HG03469 (cell line): Measurements from ENCODE around the gene TFB2M.
"Not testable (repeated sequence)": the region's sequence is repeated elsewhere in the genome, so short reads cannot be mapped to it uniquely, and the experiment has no call there.

Source experiments
- ATAC-seq: cut with Tn5 transposase; IDR thresholded peaks from one replicate; pipeline ENCODE4 v1.9.1; 2021; ENCODE audit warnings: mild to moderate bottlenecking, moderate library complexity, moderate number of reproducible peaks; ENCODE audit not compliant: unreplicated experiment

Gene TFB2M

DNA sequence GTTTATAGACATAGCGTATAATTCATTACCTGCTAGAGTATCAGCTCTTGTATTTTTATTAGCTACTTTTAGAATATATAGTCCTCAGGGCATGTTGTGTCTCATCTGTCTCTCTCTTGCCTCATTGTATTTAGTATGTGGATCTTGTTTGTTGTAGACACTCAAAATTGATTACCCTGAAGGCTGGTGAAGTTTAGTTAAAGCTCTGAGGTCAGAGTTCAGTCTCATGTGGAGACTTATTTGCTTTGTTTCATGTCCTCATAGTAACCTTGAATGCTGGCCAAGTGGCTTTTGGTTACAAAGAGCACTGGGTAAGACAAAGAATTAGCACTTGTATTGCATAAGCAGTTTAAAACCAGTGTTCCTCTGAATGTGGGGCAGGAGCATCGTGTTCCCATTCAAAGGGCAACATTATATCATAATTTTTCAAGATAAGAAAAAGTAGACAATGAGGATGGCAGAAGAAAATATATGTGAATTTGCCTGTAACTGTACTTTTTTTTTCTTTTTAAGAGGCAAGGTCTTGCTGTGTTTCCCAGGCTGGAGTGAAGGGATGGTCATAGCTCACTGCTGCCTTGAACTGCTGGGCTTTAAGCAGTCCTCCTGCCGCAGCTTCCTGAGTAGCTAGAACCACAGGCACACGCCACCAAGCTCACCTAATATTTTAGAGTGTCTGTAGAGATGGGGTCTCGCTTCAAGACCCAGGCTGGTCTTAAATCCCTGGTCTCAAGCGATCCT lies 17.6 kb upstream of the TFB2M start:
- no peak for ATAC-seq

DNA sequence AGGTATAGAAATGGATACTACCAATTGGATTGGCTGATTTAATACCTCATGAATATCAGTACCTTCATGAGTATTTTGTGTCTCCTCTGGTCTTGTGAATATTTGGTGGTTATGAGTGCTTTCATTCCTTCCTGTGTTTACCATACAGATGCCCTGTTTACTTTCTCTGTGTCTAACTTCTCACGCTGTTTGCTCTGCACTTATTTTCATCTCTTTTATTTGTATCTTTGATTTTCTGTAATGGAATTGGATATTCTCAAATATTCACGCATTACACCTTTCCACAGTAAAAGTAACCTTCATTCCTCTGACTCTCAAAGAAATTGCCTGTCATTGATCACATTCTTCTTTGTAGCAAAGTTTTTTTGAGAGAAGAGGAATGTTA lies 17.0 kb upstream of the TFB2M start:
- no peak for ATAC-seq

DNA sequence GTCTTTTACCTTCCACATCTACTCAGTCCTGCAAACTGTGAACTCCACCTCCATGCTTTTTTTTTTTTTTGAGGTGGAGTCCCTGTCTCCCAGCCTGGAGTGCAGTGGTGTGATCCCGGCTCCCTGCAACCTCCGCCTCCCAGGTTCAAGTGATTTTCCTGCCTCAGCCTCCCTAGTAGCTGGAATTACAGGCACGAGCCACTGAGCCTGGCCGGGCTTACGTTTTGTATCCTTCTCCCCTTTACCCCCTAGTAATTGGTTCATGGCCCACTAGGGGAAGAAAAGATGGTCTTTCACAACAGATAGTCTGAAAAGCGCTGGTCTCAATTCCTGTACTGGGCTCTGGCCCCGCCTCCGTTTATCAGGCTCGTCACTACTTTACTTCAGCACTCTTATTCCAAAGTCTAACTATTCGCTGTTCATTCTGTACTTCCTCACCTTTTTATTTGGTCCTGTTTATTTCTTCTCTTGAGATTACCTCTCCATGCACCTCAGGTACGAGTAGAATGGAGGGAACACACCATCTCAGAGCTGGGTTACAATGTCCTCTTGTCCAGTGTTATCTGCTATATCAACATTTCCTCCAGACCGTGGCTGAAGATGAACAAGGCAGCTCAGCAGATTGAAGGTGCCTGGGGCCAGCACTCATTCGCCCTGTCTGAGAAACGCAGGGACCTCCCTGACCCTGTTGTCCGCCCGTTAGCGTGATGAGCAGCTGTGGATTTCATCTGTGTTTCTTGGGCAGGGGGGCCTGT lies 16.4 kb upstream of the TFB2M start:
- no peak for ATAC-seq

DNA sequence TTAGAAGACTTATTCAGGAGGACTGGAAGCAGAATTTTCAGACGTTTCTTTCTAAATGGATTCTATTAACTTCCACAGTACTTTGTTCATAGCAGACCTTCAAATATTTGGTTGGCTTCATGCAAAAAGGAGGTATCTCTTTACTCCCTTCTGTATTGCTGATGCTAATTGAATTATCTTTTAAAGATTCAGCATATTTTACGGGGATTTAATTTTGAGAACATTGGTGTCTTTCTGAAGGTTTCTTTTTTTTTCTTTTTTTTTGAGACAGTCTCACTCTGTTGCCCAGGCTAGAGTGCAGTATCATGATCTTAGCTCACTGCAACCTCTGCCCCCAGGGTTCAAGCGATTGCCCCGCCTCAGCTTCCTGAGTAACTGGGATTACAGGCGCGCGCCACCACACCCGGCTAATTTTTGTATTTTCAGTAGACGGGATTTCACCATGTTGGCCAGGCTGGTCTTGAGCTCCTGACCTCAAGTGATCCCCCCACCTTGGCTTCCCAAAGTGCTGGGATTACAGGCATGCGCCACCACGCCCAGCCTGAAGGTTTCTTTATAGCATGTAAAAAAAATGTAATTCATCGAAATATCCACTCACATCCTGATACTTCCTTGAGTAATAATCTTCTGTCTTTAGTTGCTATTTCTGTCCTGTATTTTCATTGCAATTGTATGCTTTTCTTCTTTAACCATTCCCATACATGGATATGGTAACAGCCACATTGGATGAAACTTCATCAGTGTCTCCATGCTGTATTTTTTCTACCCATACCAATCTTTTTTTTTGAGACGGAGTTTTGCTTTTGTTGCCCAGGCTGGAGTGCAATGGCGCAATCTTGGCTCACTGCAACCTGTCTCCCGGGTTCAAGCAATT lies 14.7 kb upstream of the TFB2M start:
- no peak for ATAC-seq

DNA sequence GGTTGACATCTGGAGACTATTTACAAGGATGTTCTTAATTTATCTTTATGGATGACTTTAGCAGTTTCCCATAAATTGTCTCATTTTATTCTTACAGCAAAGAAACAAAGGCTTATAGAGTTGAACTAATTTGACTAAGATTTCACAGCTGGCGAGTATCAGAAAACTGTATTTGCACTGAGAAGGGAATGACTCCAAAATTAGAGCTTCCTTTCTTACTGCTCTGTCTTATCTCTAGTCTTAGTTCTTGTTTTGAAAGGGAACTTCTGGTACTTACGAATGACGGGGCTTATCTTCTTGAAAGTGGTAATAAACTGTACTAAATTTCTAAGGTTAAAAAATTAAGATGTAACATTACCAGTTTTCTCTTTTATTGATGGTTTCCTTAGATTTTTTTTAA lies 13.8 kb upstream of the TFB2M start:
- ATAC-seq = peak; percentile 81

DNA sequence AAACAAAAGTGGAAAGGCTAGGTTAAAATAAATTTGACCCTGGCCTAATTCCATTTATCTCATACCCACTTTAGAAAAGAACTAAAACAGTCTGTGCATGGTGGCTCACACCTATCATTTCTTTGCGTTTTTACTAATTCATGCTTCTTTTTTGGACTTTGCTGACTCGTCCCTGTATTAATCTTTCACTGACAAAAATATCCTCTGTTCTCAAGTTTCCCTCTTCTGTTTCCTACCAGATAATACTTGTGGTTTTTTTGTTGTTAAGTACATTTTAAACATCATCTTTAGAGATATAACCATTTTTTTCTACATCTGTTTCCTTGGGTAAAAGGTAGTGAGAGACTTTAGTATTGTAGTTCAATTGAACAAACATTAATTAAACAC lies 11.7 kb upstream of the TFB2M start:
- ATAC-seq = no peak

DNA sequence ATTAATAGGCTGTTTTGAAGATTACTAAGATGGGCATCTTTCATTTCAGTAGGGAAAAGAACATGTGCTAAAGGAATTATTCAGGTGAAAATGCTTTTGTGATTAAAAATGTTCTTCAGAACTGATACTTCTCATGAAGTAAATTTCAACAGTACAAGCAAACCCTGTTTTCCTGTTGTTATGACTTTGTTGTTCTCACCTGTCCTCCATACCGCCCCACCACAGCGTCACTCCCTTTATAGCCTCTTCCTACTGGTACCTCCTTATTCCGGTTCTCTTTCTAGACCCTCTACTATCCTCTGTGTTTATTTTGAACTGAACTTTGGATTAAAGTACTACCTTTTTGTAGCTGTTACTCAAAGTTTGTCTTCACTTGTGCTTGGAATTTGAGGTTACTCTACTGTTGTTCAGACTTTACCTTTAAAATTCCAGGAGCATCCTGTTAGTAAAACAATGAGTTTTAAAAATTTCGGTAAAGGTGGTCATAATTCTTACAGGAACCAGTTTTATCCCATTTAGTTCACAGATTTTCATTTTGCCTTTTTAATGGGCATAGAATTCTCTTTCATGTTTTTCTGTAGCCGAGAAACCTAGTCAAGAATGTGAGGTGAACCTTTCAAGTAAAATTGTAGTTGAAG lies 11.1 kb upstream of the TFB2M start:
- no peak for ATAC-seq

DNA sequence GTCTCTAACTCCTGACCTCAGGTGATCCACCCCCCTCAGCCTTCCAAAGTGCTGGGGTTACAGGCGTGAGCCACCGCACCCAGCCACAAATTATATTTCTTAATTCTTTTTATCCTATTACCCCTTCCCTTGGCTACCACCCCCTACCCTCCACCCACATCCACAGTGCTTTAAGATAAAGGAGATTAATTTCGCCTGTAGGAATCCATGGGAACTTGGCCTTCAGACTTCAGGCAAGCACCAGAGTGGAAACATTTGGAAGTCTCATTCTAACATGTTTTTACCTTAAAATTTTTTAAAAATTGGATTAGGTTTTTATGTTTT lies 10.6 kb upstream of the TFB2M start:
- no peak for ATAC-seq

DNA sequence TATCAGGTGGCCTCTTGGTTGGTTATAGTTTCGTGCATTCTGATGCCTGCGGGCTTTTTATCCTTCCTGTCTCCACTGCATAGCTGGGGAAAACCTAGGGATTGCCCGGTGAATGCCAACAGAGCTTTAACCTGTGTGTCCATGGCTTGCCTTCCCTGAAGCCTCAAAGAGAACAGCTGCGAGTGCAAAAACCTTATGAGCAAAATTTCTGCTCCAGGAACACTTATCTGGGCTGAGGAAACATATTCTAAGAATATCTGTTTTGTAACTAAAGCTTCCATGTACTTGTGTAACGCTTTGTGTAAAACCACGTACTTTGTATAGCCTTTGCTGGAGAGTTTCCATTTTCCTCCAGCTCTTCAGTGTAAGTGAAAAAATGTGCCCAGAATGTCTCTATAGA lies 7.4 kb upstream of the TFB2M start:
- ATAC-seq = no peak

DNA sequence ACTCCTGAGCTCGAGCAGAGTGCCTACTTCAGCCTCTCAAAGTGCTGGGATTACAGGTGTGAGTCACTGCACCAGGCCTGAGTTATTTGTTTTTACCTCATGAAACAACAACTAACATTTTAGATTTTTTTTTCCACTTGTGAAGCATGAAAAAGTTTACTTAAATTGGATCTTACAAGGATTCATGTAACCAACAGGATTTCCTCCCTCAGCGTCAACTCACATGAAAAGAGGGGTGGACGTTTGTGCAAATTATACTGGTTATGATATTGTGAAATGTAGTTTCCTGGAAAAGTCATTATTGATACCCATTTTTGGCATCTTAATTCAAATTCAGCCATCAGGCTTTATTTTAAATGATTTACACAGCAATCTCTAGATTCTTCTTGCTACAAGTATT lies 6.7 kb upstream of the TFB2M start:
- ATAC-seq = no peak

DNA sequence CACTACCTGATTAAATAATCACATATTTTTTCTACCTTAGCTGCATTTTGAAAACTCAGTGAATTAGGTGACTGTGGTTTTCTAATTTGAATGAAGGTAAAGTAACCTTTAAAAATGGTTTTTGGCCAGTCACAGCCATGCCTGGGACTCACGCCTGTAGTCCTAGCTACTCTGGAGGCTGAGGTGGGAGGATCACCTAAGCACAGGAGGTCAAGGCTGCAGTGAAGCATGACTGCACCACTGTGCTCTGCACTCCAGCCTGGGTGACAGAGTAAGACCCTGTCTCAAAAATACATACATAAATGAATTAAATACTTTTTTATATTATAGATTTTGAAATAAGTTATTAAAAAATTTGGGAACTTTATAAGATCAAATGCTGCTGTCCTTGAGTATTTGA lies 5.9 kb upstream of the TFB2M start:
- ATAC-seq = no peak

DNA sequence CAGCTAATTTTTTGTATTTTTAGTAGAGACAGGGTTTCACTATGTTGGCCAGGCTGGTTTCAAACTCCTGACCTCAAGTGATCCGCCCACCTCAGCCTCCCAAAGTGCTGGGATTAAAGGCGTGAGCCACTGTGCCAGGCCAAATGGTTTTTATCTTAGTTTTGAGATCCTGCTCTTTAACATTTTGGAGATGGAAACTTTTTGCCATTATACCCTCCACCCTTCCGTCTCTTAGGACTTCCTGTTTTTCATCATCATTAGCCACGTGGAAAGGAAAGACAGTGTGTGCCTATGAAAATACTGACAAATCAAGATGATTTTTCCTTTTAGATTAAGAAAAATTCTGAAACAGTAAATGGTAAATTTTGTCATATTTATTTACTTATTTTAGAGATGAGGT lies 5.2 kb upstream of the TFB2M start:
- not testable (repeated sequence) for ATAC-seq

DNA sequence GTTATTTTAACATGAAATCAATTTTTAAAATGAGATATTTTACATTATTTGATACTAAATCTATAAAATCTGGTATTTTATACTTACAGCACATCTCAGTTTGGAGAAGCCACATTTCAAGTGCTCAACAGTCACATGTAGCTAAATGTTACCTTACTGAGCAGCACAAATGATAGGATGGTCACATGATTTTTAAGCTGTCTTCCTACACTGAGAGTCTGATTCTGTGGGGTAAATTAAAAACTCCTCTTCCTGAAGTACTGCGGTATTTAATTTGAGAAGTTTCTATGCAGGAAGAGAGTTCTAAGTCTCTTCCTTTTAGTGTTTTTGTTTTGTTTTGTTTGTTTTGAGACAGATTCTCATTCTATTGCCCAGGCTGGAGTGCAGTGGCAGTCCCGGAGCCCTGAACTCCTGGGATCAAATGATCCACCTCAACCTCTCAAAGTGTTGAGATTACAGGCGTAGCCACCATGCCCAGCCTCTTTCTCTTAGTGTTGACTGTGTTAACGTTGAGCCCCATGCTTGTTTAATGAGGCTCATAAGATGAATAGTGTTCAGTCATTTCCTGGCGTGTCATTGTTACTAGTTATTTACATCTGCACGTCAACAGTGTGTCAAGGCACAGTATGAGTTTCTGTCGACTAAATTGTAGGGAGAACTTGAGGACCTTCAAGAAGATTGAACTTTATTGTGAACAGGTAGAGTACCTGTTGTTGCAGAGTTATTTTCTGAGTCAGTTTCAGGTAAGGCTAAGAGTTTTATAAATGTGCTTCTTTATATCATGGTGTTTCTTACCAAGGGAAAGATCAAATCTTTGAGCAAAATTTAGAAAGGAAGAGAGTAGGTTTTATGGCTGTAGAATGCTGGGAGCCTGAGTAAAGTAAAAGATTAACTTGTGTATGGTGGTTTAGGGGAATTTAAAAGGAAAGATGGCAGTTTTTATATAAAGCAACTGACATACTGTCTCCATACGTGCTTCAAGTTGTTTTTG lies 3.5 kb upstream of the TFB2M start:
- ATAC-seq = no peak

DNA sequence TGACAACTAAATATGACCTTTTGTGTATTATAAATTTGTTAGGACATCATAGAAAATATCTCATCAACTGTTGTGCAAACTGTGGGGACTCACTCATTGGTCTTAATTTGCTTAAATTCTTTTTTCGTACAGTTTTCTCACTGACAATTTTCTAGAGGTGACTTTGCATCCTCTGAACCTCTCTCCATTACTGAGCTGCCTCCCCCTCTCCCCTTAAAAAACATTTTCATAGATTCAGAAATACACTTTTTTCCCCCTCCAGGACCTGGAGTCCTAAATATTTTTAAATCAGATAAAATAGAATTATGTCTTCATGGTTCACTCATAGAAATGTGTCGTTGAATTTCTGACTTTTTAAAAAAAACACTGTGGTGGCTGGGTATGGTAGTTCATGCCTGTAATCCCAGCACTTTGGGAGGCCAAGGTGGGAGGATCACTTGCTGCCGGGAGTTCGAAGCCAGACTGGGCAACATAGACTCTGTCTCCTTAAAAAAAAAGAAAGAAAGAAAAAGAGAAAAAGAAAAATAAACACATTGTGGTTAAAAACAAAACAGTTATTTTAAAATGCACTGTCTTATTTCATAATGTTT lies 1.7 kb upstream of the TFB2M start:
- ATAC-seq = no peak

DNA sequence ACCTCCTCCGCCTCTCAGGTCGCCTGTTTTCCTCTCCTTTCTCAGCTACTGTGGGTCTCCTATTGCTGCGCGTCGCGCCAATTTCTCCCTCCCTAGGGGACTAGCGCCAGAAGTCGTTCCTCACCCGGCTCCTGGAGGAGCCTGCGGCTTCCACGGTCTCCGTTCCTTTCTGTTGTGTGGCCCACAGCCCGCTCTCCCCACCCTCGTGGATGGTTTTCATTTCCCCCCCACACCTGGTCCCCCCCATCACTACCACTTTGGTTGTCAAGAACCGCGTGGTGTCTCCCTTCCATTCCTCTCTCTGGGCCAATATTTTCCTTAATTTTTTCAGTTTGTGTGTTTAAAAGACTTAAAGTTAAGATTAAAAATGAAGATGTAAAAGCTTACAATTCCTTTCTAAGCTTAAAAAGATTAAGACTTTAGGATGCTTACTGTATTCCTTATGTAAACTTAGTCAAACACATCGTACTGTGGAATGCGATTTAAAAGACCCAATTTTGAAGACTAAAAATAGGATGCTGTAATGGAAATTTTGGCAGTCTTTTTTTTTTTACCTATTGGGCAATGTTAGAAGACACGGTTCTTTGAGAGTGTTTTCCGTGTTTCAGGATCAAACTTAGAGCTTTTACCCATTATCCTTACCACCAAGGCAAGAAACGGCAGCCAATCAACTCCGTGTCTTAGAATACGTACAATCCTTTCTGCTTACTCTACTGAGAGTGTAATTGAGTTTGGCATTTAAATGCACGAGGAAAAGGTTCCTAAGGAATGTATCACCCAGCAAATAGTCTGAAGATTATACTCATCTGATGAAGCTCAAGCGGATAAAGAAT lies 968 bp upstream of the TFB2M start:
- no peak for ATAC-seq

DNA sequence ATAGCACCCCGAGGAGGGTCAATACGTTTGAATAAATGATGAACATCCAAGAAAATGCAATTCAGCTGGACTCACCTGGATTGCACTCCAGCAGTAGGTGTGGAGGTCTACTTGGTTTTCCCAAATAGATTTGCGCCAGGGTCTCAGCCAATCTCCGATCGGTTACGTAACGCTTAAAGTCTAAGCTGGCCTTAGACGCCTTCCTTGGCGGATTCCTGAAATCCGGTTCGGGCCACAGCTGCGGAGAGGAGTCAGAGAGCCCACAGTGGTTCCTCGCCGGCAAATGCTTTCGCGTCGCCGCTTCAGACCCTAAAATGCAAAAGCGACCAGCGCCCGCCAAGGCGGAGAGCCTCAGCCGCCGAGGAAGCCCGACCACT lies 322 bp downstream of the TFB2M start:
- no peak for ATAC-seq

DNA sequence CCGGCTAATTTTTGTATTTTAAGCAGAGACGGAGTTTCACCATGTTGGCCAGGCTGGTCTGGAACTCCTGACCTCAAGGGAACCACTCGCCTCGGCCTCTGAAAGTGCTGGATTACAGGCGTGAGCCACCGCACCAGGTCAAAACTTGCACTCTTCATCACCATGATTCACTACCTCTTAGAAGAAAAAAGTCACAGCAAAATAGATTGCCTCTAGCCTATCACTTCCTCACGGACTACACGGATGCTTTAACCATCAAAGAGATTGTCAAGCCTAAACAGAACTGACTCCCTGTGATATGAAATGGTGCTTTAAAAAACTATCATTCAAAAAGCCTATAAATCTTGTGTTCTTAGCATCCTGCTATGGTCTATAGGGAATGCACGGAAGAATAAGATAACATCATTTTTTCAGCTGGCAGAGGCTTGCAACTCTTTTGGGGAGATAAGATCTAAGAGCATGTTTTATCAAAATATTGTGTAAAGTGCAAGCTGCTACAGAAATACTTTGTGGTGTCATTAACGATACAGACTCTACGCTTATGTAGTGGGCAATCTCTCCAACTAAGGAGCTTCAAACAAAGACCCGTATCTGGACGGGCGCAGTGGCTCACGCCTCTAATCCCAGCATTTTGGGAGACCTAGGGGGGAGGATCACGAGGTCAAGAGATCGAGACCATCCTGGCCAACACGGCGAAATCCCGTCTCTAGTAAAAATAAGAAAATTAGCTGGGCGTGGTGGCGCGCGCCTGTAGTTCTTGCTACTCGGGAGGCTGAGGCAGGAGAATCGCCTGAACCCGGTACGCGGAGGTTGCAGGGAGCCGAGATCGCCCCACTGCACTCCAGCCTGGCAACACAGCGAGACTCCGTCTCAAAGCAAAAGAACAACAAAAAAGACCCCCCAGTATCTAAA lies 966 bp downstream of the TFB2M start:
- no peak for ATAC-seq

DNA sequence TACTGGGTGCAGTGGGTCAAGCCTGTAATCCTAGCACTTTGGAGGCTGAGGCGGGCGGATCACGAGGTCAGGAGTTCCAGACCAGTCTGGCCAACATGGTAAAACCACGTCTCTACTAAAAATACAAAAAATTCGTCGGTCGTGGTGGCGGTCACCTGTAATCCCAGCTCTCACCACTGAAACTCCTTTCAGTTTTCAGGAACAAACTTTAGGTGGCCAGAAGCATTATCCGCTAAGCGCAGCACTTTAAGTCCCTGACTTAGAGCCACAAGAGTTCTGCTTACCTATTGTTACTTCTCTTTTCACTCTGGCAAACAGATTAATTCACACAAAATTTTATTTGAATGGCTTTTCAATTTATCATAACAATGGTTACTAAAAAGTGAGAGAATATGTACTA lies 5.2 kb downstream of the TFB2M start:
- ATAC-seq = not testable (repeated sequence)
